Tibial nerve (tissue), 4 donors: ENCODE data around the gene CDSN.
"Not testable (repeated sequence)": the region's sequence is repeated elsewhere in the genome, so short reads cannot be mapped to it uniquely, and the experiment has no call there.

Experiments used
- CTCF ChIP-seq, 5 experiments: fragments of 200-600 bp in 3 of 5; fragments of 450-650 bp in 2 of 5; sonication (generic) in 3 of 5; IDR thresholded peaks; one replicate each; pipeline ENCODE4 v1.5.1; 2016 to 2019; ENCODE audit warnings: antibody characterized with exemption in 5 of 5, mild to moderate bottlenecking in 3 of 5, moderate library complexity in 2 of 5
- EP300 ChIP-seq, 2 donors: sonication (generic); formaldehyde crosslinking; IDR thresholded peaks; one replicate each; pipeline ENCODE4 v1.6.1; 2017; ENCODE audit warnings: antibody characterized with exemption in 2 of 2, mild to moderate bottlenecking in 1 of 2
- POLR2A ChIP-seq, 2 donors: fragments of 450-650 bp; IDR thresholded peaks; one replicate each; pipeline ENCODE4 v1.6.1; 2017; ENCODE audit warnings: antibody characterized with exemption in 2 of 2, mild to moderate bottlenecking in 2 of 2, moderate library complexity in 2 of 2

- not testable (repeated sequence) for TF ChIP-seq CTCF, EP300, POLR2A (IDR thresholded peaks at IDR 0.05)
Observed at GRCh38 chr6:31165064-31165832, 45.0 kb upstream of the CDSN start.
